Tibial nerve (tissue), 4 donors: ENCODE measurements around the gene ISG20. TPM values are rescaled to one million over a fixed set of nuclear protein-coding genes. Genes with fewer than 3 reads are reported as not detected.

Experiments used
- DNase-seq, 2 donors: peaks; one replicate each; pipeline ENCODE4 v3.0.0-alpha.2; 2019; ENCODE audit warnings: low spot score in 2 of 2
- H3K27ac ChIP-seq, 4 donors: fragments of 200-600 bp; sonication (generic) in 3 of 4; one replicate each; pipeline ENCODE4 v1.5.1; 2017 to 2019; ENCODE audit warnings: mild to moderate bottlenecking in 1 of 4
- H3K27me3 ChIP-seq, 2 donors: fragments of 200-600 bp; sonication (generic) in 1 of 2; one replicate each; pipeline versions ENCODE4 v1.5.1 to v1.6.0; 2017 to 2019
- H3K36me3 ChIP-seq, 3 donors: fragments of 200-600 bp; sonication (generic); one replicate each; pipeline ENCODE4 v1.5.1; 2018 to 2019
- H3K4me1 ChIP-seq, 4 donors: fragments of 200-600 bp; sonication (generic) in 3 of 4; one replicate each; pipeline ENCODE4 v1.5.1; 2017 to 2019
- H3K4me3 ChIP-seq, 4 donors: fragments of 200-600 bp; sonication (generic) in 3 of 4; one replicate each; pipeline ENCODE4 v1.5.1; 2017 to 2019; ENCODE audit warnings: mild to moderate bottlenecking in 1 of 4, moderate library complexity in 1 of 4
- H3K9me3 ChIP-seq, 4 donors: fragments of 200-600 bp; sonication (generic) in 3 of 4; one replicate each; pipeline ENCODE4 v1.5.1; 2017 to 2019
- CTCF ChIP-seq, 5 experiments: fragments of 200-600 bp in 3 of 5; fragments of 450-650 bp in 2 of 5; sonication (generic) in 3 of 5; IDR thresholded peaks; one replicate each; pipeline ENCODE4 v1.5.1; 2016 to 2019; ENCODE audit warnings: antibody characterized with exemption in 5 of 5, mild to moderate bottlenecking in 3 of 5, moderate library complexity in 2 of 5
- EP300 ChIP-seq, 2 donors: sonication (generic); formaldehyde crosslinking; IDR thresholded peaks; one replicate each; pipeline ENCODE4 v1.6.1; 2017; ENCODE audit warnings: antibody characterized with exemption in 2 of 2, mild to moderate bottlenecking in 1 of 2
- POLR2A ChIP-seq, 2 donors: fragments of 450-650 bp; IDR thresholded peaks; one replicate each; pipeline ENCODE4 v1.6.1; 2017; ENCODE audit warnings: antibody characterized with exemption in 2 of 2, mild to moderate bottlenecking in 2 of 2, moderate library complexity in 2 of 2
- WGBS, 2 donors: methylation state at CpG; one replicate each; pipeline ENCODE4 v1.1.5; 2018; 5-methylcytosine and 5-hydroxymethylcytosine counted together
- total RNA-seq, 4 donors: library from RNA; depleted of rRNA; stranded (reverse); fragments of >200 nt; gene quantifications; one replicate each; pipeline ENCODE4 v1.1.0, GENCODE V29; 2016

Gene ISG20
- 10 to 100 TPM; 18.2 to 34.5 (median 23.8) TPM for total RNA-seq

- peak; percentile 87 to 93 for DNase-seq
- WGBS, 2 donors = 7 to 12% methylated on average over 23 to 27 of the region's 27 CpGs
- H3K9me3 ChIP-seq = no peaks in the 10 kb centered on the region
- H3K4me1 ChIP-seq = peaks cover 0 to 45% (median 32%) of the 10 kb centered on the region in 4 donors
- H3K36me3 ChIP-seq = peaks cover 0 to 5% (median 0%) of the 10 kb centered on the region in 3 donors
- H3K4me3 ChIP-seq = peak within 1 kb of the TSS; percentile 40 to 63 (median 50)
- H3K27me3 ChIP-seq = no peaks in the 10 kb centered on the region
- peak within 1 kb of the TSS; percentile 90 to 99 (median 98) for H3K27ac ChIP-seq
- peak; percentile 33 to 78 (median 52) for TF ChIP-seq CTCF (IDR thresholded peaks at IDR 0.05)
- TF ChIP-seq EP300 (IDR thresholded peaks at IDR 0.05) = peak; percentile 98
- TF ChIP-seq POLR2A (IDR thresholded peaks at IDR 0.05) = peak; percentile 52 to 87
Measured at GRCh38 chr15:88638626-88639372, at the start of gene ISG20. Gene ISG20 (plus strand): TSS chr15:88639016. CDS start chr15:88639367, 351 bp downstream.

GRCh38 chr15:88590759-88591158, 48.1 kb upstream of the ISG20 start:
- DNase-seq = no peak
- no peak for TF ChIP-seq EP300 (IDR thresholded peaks at IDR 0.05)
- Histone ChIP-seq H3K27ac (no peak overlapping the region), H3K36me3 (no peaks in the 10 kb centered on the region), H3K27me3 (no peaks in the 10 kb centered on the region), H3K4me3 (no peak overlapping the region), H3K9me3 (no peaks in the 10 kb centered on the region), H3K4me1 (no peaks in the 10 kb centered on the region)
- 75 to 79% methylated on average over 6 of the region's 6 CpGs for WGBS, 2 donors

- no peak for TF ChIP-seq EP300 (IDR thresholded peaks at IDR 0.05)
- no peak for TF ChIP-seq POLR2A (IDR thresholded peaks at IDR 0.05)
- TF ChIP-seq CTCF (IDR thresholded peaks at IDR 0.05) = no peak
- no peaks in the 10 kb centered on the region for H3K9me3 ChIP-seq
Measured at GRCh38 chr15:88591384-88591783, 47.4 kb upstream of the ISG20 start.

GRCh38 chr15:88603885-88604284, 34.9 kb upstream of the ISG20 start:
- DNase-seq = no peak
- H3K27me3 ChIP-seq = peaks cover 0 to 62% of the 10 kb centered on the region in 2 donors
- 8 to 12% methylated on average over 13 to 14 of the region's 14 CpGs for WGBS, 2 donors
- no peak overlapping the region for H3K27ac ChIP-seq
- no peak overlapping the region for H3K4me3 ChIP-seq
- no peaks in the 10 kb centered on the region for H3K36me3 ChIP-seq
- no peak for TF ChIP-seq EP300 (IDR thresholded peaks at IDR 0.05)
- TF ChIP-seq CTCF (IDR thresholded peaks at IDR 0.05) = no peak
- no peak for TF ChIP-seq POLR2A (IDR thresholded peaks at IDR 0.05)
- H3K9me3 ChIP-seq = no peaks in the 10 kb centered on the region
- peaks cover 0 to 22% (median 0%) of the 10 kb centered on the region in 4 donors for H3K4me1 ChIP-seq

More at GRCh38 chr15:88591384-88591783, 47.4 kb upstream of the ISG20 start:
- H3K4me3 ChIP-seq = no peak overlapping the region
- H3K4me1 ChIP-seq = no peaks in the 10 kb centered on the region
- no peak overlapping the region for H3K27ac ChIP-seq
- H3K36me3 ChIP-seq = no peaks in the 10 kb centered on the region
- no peak for DNase-seq
- H3K27me3 ChIP-seq = no peaks in the 10 kb centered on the region

GRCh38 chr15:88604381-88605188, 34.2 kb upstream of the ISG20 start:
- Histone ChIP-seq H3K36me3 (no peaks in the 10 kb centered on the region), H3K27ac (no peak overlapping the region), H3K4me3 (no peak overlapping the region), H3K4me1 (peaks cover 0 to 22% (median 0%) of the 10 kb centered on the region in 4 donors), H3K9me3 (no peaks in the 10 kb centered on the region), H3K27me3 (peaks cover 0 to 62% of the 10 kb centered on the region in 2 donors)
- 1 to 3% methylated on average over 39 to 43 of the region's 46 CpGs for WGBS, 2 donors
- TF ChIP-seq EP300 (IDR thresholded peaks at IDR 0.05) (no peak), POLR2A (IDR thresholded peaks at IDR 0.05) (no peak), CTCF (IDR thresholded peaks at IDR 0.05) (no peak)
- DNase-seq = no peak
